ENCODE measurements around the gene RALGAPA2.

RALGAPA2 gene

DNA sequence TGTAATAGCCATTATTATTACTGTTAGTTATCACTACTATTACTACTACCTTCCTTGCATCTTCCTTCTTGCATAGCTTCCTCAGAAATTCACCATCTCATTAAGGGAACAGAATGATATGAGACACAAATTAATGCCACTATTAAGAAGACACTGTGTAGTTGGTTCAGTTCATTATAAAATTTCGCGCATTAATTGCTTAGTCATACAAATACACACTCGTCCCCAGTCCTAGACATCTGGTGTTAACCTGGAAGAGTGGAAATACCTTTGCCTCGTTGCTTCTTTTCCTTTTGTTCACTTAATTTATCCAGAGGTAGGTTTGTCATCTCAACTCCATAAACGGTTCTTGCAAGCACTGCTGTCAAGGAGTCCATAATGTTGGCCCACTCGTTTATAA is 107.5 kb downstream of the RALGAPA2 start:
- TF ChIP-seq, protein P1, sequence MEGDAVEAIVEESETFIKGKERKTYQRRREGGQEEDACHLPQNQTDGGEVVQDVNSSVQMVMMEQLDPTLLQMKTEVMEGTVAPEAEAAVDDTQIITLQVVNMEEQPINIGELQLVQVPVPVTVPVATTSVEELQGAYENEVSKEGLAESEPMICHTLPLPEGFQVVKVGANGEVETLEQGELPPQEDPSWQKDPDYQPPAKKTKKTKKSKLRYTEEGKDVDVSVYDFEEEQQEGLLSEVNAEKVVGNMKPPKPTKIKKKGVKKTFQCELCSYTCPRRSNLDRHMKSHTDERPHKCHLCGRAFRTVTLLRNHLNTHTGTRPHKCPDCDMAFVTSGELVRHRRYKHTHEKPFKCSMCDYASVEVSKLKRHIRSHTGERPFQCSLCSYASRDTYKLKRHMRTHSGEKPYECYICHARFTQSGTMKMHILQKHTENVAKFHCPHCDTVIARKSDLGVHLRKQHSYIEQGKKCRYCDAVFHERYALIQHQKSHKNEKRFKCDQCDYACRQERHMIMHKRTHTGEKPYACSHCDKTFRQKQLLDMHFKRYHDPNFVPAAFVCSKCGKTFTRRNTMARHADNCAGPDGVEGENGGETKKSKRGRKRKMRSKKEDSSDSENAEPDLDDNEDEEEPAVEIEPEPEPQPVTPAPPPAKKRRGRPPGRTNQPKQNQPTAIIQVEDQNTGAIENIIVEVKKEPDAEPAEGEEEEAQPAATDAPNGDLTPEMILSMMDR (IDR thresholded peaks at IDR 0.05; ENCODE audit: low read depth, low read length), result no peak

DNA sequence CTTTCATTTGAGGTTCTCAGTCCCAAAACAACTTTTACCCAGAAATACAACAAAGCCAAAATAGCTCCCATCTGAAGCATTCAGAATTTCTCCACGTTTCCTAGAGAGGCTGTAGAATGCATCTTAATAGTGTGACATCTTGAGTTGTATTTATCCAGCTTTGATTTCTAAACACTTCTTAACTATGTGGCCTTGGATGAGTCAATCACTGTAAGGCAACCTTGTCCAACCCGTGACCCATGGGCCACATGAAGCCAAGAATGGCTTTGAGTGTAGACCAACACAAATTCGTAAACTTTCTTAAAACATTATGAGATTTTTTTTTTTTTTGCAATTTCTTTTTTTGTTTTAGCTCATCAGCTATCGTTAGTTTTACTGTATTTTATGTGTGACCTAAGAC is 108.1 kb downstream of the RALGAPA2 start:
- H3K4me3 ChIP-seq (replicated peaks in 1 of 2; ENCODE audit: low read depth in 2 of 2, low read length in 2 of 2), result no peak overlapping the region
- TF ChIP-seq, protein P1 (IDR thresholded peaks at IDR 0.05; ENCODE audit: low read depth, low read length), result no peak
- no peak for DNase-seq (ENCODE audit: low read depth in 2 of 2)

More for the DNA sequence above, 107.5 kb downstream of the RALGAPA2 start:
- no peak for DNase-seq (ENCODE audit: low read depth in 2 of 2)
- no peak overlapping the region for H3K4me3 ChIP-seq (replicated peaks in 1 of 2; ENCODE audit: low read depth in 2 of 2, low read length in 2 of 2)

DNA sequence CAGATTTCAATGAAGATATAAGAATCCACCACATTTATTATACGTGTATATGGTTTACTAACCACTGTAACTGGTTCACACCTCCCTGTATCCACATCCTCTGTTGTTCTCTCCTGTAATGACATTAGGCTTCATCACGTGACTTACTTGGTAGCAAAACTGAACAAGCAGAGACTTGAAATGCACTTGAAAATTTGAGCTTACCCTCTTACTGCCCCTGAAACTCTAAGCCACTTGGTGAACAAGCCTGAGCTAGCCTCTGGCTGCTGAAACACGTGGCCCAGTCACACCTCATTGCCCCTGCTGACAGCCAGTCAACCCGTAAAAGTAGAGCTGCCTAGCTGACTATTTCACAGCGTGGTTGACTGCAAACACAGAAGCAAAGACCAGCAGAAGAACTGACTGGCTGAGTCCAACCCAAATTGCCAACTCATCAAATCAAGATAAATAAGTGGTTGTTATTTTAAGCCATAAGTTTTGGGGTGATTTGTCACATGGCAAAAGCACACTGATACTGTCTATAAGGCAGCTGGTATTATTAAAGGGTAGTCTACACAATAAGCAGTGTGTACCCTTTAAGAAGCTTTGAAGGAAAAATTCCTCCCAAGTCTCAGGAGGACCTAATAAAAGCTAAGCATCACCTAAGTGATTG is 109.0 kb downstream of the RALGAPA2 start:
- TF ChIP-seq, protein P1 (IDR thresholded peaks at IDR 0.05; ENCODE audit: low read depth, low read length), result no peak
- H3K4me3 ChIP-seq (replicated peaks in 1 of 2; ENCODE audit: low read depth in 2 of 2, low read length in 2 of 2), result no peak overlapping the region
- DNase-seq (ENCODE audit: low read depth in 2 of 2), result no peak

DNA sequence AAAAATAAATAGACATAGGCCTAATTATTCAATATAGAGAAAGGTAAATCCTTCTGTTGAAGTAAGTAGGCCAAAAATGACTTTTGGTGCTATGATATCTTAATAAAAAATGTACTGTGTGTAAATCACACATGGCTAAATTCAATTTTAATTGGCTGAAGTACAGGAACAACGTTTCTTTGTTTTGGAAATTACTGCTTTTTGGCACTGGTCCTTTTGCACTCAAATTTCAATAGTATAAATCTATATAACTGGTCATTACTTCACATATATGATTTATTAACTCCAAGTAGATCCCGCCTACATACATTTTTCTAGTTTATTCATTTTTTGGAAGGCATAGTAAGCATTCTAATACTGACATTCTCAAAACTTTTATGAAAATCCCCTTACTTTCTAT is 114.5 kb downstream of the RALGAPA2 start:
- TF ChIP-seq, protein P1 (IDR thresholded peaks at IDR 0.05; ENCODE audit: low read depth, low read length), result no peak
- no peak overlapping the region for H3K4me3 ChIP-seq (replicated peaks in 1 of 2; ENCODE audit: low read depth in 2 of 2, low read length in 2 of 2)
- no peak for DNase-seq (ENCODE audit: low read depth in 2 of 2)

DNA sequence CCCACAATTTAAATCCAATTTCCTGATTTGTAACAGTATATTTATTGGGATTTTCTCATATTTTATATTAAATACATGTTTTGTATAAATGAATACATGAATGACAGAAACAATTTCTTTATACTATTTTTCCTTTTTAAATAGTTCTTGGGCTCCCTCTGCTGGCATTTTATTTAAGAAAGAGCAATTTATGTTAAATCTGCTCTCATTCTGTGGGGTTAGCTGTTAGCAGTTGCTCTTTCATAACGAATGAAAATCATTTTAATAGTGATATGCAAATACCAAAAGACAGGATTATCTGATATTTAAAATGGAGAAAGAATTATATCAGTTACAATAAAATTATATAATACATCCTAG is 118.3 kb downstream of the RALGAPA2 start:
- TF ChIP-seq, protein P1 (IDR thresholded peaks at IDR 0.05; ENCODE audit: low read depth, low read length), result peak; percentile 31
- peak; percentile 53 to 72 for DNase-seq (ENCODE audit: low read depth in 2 of 2)
- no peak overlapping the region for H3K4me3 ChIP-seq (replicated peaks in 1 of 2; ENCODE audit: low read depth in 2 of 2, low read length in 2 of 2)

DNA sequence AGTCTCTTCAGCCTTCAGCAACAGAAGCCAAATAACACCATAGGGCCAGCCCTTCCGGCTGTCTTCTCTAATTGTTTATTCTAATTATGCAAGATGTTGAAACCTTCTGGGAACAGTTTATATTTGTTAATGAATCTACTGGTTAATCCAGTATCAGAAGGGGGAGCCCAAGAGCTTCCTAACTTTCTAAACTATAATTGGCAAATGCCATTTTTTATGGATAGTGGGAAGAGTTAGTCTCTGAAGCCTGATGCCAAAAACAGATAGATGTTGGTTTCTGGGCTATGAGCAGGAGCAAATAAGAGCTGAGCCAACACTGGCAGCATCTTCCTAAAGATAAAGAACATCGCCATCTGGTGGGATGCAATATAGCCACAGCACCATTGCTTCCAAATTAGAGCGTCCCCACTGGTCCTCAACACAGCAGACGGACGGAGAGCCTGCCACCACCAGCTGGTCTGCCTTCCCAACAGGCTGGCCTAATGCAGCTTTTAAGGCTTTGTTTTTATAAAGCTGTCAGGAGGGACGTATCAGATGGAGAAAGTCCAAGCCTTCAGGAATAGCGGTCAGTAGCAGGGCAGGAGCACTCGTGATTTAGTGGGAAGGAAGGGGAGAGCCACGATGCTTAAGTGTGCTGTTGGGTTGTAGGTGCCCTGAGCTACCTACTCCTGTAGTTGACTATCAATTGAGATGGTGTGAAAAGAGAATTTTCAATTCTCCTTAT is 118.8 kb downstream of the RALGAPA2 start:
- TF ChIP-seq, protein P1 (IDR thresholded peaks at IDR 0.05; ENCODE audit: low read depth, low read length), result peak; percentile 61
- H3K4me3 ChIP-seq (replicated peaks in 1 of 2; ENCODE audit: low read depth in 2 of 2, low read length in 2 of 2), result no peak overlapping the region
- peak; percentile 56 to 74 for DNase-seq (ENCODE audit: low read depth in 2 of 2)

Measured in cardiac fibroblast (primary cell).